WTC11 (cell line): ENCODE measurements around the gene CELSR2. TPM values are rescaled to one million over a fixed set of nuclear protein-coding genes. Genes with fewer than 3 reads are reported as not detected.

Experiments
- ATAC-seq: fragments of 200-7000 bp; cut with Tn5 transposase; 2 replicates; pipeline ENCODE4 v1.10.0; 2021; ENCODE audit warnings: mild to moderate bottlenecking, moderate library complexity
- CTCF ChIA-PET: fragments of 300-600 bp; sonication (Branson Sonifier 250); formaldehyde crosslinking; loops from one replicate; lab custom pipeline; 2021; ENCODE audit warnings: antibody characterized with exemption; lab: Charles Lee
- POLR2A ChIA-PET: fragments of 350-600 bp; sonication (Branson Sonifier 250); formaldehyde crosslinking; loops from one replicate; lab custom pipeline; 2021; ENCODE audit warnings: antibody characterized with exemption; lab: Charles Lee
- DNase-seq: peaks from one replicate; pipeline ENCODE4 v3.0.0; 2021; ENCODE audit warnings: low spot score
- H3K27ac Mint-ChIP-seq: 2 replicates; pipeline ENCODE4 v1.8.0; 2021; ENCODE audit warnings: mixed read lengths
- H3K27me3 Mint-ChIP-seq: 2 replicates; pipeline ENCODE4 v1.8.0; 2021; ENCODE audit warnings: low read depth, mild to moderate bottlenecking, moderate library complexity, mixed read lengths
- H3K36me3 Mint-ChIP-seq: 2 replicates; pipeline ENCODE4 v1.8.0; 2021; ENCODE audit warnings: mixed read lengths
- H3K4me1 Mint-ChIP-seq: 2 replicates; pipeline ENCODE4 v1.8.0; 2022; ENCODE audit warnings: mixed read lengths
- H3K4me3 Mint-ChIP-seq: 2 replicates; pipeline ENCODE4 v1.8.0; 2021; ENCODE audit warnings: mild to moderate bottlenecking, moderate library complexity, mixed read lengths
- H3K9me3 Mint-ChIP-seq: 2 replicates; pipeline ENCODE4 v1.8.0; 2021; ENCODE audit warnings: mixed read lengths
- FOXP1 ChIP-seq: sonication (generic); formaldehyde crosslinking; IDR thresholded peaks from 2 replicates; pipeline ENCODE4 v1.8.0; 2022; ENCODE audit warnings: missing genetic modification reagents, mild to moderate bottlenecking, moderate library complexity, borderline replicate concordance
- GABPB1 ChIP-seq: sonication (generic); formaldehyde crosslinking; IDR thresholded peaks from 2 replicates; pipeline ENCODE4 v1.8.1; 2023; ENCODE audit warnings: mild to moderate bottlenecking, missing genetic modification reagents
- MXD4 ChIP-seq: fragments of 250-450 bp; sonication (Bioruptor Pico); IDR thresholded peaks from 2 replicates; pipeline ENCODE4 v1.8.0; 2021; ENCODE audit warnings: mild to moderate bottlenecking, moderate library complexity, borderline replicate concordance
- SMAD3 ChIP-seq: sonication (generic); formaldehyde crosslinking; IDR thresholded peaks from 2 replicates; pipeline ENCODE4 v1.8.0; 2022; ENCODE audit warnings: missing genetic modification reagents, mild to moderate bottlenecking, borderline replicate concordance
- SP1 ChIP-seq: sonication (generic); formaldehyde crosslinking; conservative IDR thresholded peaks from 2 replicates; pipeline ENCODE4 v1.8.1; 2022; ENCODE audit warnings: missing genetic modification reagents
- ZNF396 ChIP-seq: fragments of 250-450 bp; sonication (Bioruptor Pico); IDR thresholded peaks from 2 replicates; pipeline ENCODE4 v1.8.0; 2021; ENCODE audit warnings: mild to moderate bottlenecking, moderate library complexity, borderline replicate concordance
- total RNA-seq: library from RNA; stranded (reverse); gene quantifications from 3 replicates; pipeline ENCODE4 v1.2.3, GENCODE V29; 2021
- TF ChIP-seq, protein P1 (sequence below): sonication (generic); formaldehyde crosslinking; IDR thresholded peaks from 2 replicates; pipeline ENCODE4 v1.8.1; 2022; ENCODE audit warnings: missing genetic modification reagents, borderline replicate concordance
- TF ChIP-seq, protein P2 (sequence below): sonication (generic); formaldehyde crosslinking; IDR thresholded peaks from 2 replicates; pipeline ENCODE4 v1.8.0; 2022; ENCODE audit warnings: missing genetic modification reagents
- TF ChIP-seq, protein P3 (sequence below): fragments of 200-600 bp; IDR thresholded peaks from 2 replicates; pipeline ENCODE4 v1.8.0; 2022; ENCODE audit warnings: antibody characterized with exemption
- TF ChIP-seq, protein P4 (sequence below): sonication (generic); formaldehyde crosslinking; IDR thresholded peaks from 2 replicates; pipeline ENCODE4 v1.8.1; 2023; ENCODE audit warnings: mild to moderate bottlenecking, missing genetic modification reagents, moderate library complexity
- TF ChIP-seq, protein P5 (sequence below): sonication (generic); formaldehyde crosslinking; IDR thresholded peaks from 2 replicates; pipeline ENCODE4 v1.8.1; 2023; ENCODE audit warnings: mild to moderate bottlenecking, missing genetic modification reagents, moderate library complexity
- TF ChIP-seq, protein P6 (sequence below): sonication (generic); formaldehyde crosslinking; IDR thresholded peaks from 2 replicates; pipeline ENCODE4 v1.8.0; 2022; ENCODE audit warnings: mild to moderate bottlenecking, missing genetic modification reagents
- TF ChIP-seq, protein P7 (sequence below): sonication (generic); formaldehyde crosslinking; IDR thresholded peaks from 2 replicates; pipeline ENCODE4 v1.8.0; 2023; ENCODE audit warnings: missing genetic modification reagents, mild to moderate bottlenecking, borderline replicate concordance

CELSR2 gene
- total RNA-seq, 1 experiment from 2014 or later: 31.3 TPM

DNA sequence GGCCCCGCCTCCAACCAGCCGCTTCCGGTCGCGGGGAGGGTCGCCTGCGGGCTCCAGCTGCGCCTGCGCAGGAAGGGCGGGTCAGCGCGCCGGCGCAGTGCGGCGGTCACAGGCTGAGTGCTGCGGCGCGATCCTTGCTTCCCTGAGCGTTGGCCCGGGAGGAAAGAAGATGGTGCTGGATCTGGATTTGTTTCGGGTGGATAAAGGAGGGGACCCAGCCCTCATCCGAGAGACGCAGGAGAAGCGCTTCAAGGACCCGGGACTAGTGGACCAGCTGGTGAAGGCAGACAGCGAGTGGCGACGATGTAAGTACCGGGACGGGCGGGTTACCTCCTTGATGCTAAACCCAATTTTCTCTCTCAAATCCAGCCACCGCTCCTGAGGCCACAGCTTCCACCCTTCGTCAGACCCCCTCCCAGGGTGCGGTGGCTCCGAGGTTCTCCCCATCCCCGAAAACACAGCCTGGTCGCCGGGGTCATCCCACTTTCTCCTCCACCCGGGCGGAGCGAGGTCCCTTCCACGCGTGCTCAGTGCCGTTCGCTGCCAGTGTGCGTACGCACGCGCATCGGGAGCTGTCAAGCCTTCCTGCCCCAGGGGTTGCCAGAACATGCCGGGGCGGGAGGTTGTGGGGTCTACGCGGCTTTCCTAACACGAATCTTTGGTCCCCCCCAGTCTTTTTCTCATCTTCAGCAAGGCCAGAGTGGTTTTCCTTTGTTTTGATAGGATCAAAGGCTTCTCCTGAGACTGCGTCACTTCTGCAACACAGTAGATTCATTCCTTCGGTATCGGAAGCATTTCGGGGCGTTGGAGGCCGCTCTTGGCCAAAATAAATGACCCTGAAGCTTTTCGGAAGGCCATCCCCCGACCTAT, 35.3 kb upstream of the CELSR2 start, which contains the start of gene SARS1:
TSS of gene SARS1 (plus strand) at position 95 of the 870 bp plus-strand sequence. CDS start at position 170, 75 bp downstream.
- DNase-seq (peak; percentile 89), ATAC-seq (peak; percentile 94)
- Mint-ChIP-seq H3K27me3 (peaks cover 2% of the 10 kb centered on the region; the same call in 1 of the 2 replicates), H3K36me3 (peaks cover 12% of the 10 kb centered on the region), H3K27ac (peak within 1 kb of the TSS; percentile 92), H3K4me1 (peaks cover 21% of the 10 kb centered on the region), H3K9me3 (peaks cover 5% of the 10 kb centered on the region), H3K4me3 (peak within 1 kb of the TSS; percentile 99)
- ChIA-PET POLR2A (interaction anchor here (0.5 to 3.5 kb wide), 11 partner anchors 16 to 521 kb away, joined by 3 to 31 read pairs (median 3); partner anchors contain the start of genes PSRC1 and TAF13), CTCF (interaction anchor here (0.7 to 3.4 kb wide), 13 partner anchors 10 to 186 kb away, joined by 3 to 36 read pairs (median 4); partner anchors contain the start of genes CELSR2 and PSRC1)
- no peak for TF ChIP-seq ZNF396 (CRISPR knock-in tag)
- peak; percentile 42 for TF ChIP-seq GABPB1
- peak; percentile 60; the same call in 1 of the 2 replicates for TF ChIP-seq SP1 (CRISPR knock-in tag)
- peak; percentile 52; the same call in 1 of the 2 replicates for TF ChIP-seq FOXP1
- TF ChIP-seq, protein P1, sequence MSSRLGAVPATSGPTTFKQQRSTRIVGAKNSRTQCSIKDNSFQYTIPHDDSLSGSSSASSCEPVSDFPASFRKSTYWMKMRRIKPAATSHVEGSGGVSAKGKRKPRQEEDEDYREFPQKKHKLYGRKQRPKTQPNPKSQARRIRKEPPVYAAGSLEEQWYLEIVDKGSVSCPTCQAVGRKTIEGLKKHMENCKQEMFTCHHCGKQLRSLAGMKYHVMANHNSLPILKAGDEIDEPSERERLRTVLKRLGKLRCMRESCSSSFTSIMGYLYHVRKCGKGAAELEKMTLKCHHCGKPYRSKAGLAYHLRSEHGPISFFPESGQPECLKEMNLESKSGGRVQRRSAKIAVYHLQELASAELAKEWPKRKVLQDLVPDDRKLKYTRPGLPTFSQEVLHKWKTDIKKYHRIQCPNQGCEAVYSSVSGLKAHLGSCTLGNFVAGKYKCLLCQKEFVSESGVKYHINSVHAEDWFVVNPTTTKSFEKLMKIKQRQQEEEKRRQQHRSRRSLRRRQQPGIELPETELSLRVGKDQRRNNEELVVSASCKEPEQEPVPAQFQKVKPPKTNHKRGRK (CRISPR knock-in tag): no peak
- TF ChIP-seq, protein P2, sequence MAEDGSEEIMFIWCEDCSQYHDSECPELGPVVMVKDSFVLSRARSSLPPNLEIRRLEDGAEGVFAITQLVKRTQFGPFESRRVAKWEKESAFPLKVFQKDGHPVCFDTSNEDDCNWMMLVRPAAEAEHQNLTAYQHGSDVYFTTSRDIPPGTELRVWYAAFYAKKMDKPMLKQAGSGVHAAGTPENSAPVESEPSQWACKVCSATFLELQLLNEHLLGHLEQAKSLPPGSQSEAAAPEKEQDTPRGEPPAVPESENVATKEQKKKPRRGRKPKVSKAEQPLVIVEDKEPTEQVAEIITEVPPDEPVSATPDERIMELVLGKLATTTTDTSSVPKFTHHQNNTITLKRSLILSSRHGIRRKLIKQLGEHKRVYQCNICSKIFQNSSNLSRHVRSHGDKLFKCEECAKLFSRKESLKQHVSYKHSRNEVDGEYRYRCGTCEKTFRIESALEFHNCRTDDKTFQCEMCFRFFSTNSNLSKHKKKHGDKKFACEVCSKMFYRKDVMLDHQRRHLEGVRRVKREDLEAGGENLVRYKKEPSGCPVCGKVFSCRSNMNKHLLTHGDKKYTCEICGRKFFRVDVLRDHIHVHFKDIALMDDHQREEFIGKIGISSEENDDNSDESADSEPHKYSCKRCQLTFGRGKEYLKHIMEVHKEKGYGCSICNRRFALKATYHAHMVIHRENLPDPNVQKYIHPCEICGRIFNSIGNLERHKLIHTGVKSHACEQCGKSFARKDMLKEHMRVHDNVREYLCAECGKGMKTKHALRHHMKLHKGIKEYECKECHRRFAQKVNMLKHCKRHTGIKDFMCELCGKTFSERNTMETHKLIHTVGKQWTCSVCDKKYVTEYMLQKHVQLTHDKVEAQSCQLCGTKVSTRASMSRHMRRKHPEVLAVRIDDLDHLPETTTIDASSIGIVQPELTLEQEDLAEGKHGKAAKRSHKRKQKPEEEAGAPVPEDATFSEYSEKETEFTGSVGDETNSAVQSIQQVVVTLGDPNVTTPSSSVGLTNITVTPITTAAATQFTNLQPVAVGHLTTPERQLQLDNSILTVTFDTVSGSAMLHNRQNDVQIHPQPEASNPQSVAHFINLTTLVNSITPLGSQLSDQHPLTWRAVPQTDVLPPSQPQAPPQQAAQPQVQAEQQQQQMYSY (CRISPR knock-in tag): peak; percentile 50; the same call in 1 of the 2 replicates
- TF ChIP-seq, protein P3, sequence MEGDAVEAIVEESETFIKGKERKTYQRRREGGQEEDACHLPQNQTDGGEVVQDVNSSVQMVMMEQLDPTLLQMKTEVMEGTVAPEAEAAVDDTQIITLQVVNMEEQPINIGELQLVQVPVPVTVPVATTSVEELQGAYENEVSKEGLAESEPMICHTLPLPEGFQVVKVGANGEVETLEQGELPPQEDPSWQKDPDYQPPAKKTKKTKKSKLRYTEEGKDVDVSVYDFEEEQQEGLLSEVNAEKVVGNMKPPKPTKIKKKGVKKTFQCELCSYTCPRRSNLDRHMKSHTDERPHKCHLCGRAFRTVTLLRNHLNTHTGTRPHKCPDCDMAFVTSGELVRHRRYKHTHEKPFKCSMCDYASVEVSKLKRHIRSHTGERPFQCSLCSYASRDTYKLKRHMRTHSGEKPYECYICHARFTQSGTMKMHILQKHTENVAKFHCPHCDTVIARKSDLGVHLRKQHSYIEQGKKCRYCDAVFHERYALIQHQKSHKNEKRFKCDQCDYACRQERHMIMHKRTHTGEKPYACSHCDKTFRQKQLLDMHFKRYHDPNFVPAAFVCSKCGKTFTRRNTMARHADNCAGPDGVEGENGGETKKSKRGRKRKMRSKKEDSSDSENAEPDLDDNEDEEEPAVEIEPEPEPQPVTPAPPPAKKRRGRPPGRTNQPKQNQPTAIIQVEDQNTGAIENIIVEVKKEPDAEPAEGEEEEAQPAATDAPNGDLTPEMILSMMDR: no peak
- TF ChIP-seq SMAD3: 0 out of 2 replicates have a peak, but pooled peaks have one; percentile 26
- TF ChIP-seq, protein P4, sequence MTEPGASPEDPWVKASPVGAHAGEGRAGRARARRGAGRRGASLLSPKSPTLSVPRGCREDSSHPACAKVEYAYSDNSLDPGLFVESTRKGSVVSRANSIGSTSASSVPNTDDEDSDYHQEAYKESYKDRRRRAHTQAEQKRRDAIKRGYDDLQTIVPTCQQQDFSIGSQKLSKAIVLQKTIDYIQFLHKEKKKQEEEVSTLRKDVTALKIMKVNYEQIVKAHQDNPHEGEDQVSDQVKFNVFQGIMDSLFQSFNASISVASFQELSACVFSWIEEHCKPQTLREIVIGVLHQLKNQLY (CRISPR knock-in tag): peak; percentile 24; the same call in 1 of the 2 replicates
- TF ChIP-seq, protein P5, sequence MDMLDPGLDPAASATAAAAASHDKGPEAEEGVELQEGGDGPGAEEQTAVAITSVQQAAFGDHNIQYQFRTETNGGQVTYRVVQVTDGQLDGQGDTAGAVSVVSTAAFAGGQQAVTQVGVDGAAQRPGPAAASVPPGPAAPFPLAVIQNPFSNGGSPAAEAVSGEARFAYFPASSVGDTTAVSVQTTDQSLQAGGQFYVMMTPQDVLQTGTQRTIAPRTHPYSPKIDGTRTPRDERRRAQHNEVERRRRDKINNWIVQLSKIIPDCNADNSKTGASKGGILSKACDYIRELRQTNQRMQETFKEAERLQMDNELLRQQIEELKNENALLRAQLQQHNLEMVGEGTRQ: no peak
- TF ChIP-seq, protein P6, sequence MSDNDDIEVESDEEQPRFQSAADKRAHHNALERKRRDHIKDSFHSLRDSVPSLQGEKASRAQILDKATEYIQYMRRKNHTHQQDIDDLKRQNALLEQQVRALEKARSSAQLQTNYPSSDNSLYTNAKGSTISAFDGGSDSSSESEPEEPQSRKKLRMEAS (CRISPR knock-in tag): peak; percentile 46; the same call in 1 of the 2 replicates
- no peak for TF ChIP-seq MXD4 (CRISPR knock-in tag)
- TF ChIP-seq, protein P7, sequence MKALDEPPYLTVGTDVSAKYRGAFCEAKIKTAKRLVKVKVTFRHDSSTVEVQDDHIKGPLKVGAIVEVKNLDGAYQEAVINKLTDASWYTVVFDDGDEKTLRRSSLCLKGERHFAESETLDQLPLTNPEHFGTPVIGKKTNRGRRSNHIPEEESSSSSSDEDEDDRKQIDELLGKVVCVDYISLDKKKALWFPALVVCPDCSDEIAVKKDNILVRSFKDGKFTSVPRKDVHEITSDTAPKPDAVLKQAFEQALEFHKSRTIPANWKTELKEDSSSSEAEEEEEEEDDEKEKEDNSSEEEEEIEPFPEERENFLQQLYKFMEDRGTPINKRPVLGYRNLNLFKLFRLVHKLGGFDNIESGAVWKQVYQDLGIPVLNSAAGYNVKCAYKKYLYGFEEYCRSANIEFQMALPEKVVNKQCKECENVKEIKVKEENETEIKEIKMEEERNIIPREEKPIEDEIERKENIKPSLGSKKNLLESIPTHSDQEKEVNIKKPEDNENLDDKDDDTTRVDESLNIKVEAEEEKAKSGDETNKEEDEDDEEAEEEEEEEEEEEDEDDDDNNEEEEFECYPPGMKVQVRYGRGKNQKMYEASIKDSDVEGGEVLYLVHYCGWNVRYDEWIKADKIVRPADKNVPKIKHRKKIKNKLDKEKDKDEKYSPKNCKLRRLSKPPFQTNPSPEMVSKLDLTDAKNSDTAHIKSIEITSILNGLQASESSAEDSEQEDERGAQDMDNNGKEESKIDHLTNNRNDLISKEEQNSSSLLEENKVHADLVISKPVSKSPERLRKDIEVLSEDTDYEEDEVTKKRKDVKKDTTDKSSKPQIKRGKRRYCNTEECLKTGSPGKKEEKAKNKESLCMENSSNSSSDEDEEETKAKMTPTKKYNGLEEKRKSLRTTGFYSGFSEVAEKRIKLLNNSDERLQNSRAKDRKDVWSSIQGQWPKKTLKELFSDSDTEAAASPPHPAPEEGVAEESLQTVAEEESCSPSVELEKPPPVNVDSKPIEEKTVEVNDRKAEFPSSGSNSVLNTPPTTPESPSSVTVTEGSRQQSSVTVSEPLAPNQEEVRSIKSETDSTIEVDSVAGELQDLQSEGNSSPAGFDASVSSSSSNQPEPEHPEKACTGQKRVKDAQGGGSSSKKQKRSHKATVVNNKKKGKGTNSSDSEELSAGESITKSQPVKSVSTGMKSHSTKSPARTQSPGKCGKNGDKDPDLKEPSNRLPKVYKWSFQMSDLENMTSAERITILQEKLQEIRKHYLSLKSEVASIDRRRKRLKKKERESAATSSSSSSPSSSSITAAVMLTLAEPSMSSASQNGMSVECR (CRISPR knock-in tag): 0 out of 2 replicates have a peak, but pooled peaks have one; percentile 11
- TF ChIP-seq, all 79 proteins: peak for 8
